GM12864 (cell line): ENCODE results near the gene DPP9.

Experiments used
- DNase-seq: peaks from one replicate; pipeline ENCODE4 v3.0.0-alpha.2; 2011; ENCODE audit warnings: low read depth
- H3K4me3 ChIP-seq: 2 replicates; pipeline ENCODE4 v1.5.1; 2011; ENCODE audit warnings: mild to moderate bottlenecking, low read depth, low read length, control low read depth
- TF ChIP-seq, protein P1 (sequence below): IDR thresholded peaks from 2 replicates; pipeline ENCODE4 v1.5.1; 2011; ENCODE audit warnings: low read depth, mild to moderate bottlenecking, moderate library complexity, low read length, control low read depth, inconsistent platforms; ENCODE audit errors: missing control alignments

The DPP9 gene

DNA sequence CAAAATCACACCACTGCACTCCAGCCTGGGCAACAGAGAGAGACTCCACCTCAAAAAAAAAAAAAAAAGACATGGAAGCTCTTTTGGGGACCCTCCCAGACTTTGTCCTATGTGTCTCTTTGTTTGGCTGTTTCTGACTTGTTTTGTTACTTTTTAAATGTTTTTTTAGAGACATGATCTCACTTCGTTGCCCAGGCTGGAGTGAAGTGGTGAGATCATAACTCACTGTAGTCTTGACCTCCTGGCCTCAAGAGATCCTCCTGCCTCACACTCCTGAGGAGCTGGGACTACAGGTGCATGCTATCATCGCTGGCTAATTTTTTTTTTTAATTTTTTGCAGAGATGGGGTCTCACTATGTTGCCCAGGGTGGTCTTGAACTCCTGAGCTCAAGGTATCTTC is 16.4 kb upstream of the DPP9 start:
- H3K4me3 ChIP-seq = no peak overlapping the region
- DNase-seq = no peak
- TF ChIP-seq, protein P1, sequence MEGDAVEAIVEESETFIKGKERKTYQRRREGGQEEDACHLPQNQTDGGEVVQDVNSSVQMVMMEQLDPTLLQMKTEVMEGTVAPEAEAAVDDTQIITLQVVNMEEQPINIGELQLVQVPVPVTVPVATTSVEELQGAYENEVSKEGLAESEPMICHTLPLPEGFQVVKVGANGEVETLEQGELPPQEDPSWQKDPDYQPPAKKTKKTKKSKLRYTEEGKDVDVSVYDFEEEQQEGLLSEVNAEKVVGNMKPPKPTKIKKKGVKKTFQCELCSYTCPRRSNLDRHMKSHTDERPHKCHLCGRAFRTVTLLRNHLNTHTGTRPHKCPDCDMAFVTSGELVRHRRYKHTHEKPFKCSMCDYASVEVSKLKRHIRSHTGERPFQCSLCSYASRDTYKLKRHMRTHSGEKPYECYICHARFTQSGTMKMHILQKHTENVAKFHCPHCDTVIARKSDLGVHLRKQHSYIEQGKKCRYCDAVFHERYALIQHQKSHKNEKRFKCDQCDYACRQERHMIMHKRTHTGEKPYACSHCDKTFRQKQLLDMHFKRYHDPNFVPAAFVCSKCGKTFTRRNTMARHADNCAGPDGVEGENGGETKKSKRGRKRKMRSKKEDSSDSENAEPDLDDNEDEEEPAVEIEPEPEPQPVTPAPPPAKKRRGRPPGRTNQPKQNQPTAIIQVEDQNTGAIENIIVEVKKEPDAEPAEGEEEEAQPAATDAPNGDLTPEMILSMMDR = no peak

DNA sequence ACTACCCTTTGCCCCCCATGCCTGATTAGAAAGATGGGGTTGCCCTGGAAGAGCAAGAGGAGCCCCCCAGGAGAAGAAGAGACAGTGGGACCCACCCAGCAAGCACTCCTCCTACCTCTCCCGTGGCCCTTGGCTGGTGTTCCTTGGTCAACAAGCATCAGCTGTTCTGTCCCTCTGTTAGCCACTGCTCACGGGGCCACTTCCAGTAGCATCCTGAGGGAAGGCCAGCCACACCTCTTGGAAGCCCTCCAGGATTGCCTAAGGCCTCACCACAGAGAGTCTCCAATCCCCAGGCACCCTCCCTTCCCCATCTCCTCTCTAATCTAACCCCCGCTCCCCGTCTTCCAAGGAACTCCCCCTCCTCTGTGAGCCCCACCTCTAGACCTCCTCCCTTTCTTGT is 15.1 kb upstream of the DPP9 start:
- TF ChIP-seq, protein P1 = no peak
- no peak overlapping the region for H3K4me3 ChIP-seq
- no peak for DNase-seq

DNA sequence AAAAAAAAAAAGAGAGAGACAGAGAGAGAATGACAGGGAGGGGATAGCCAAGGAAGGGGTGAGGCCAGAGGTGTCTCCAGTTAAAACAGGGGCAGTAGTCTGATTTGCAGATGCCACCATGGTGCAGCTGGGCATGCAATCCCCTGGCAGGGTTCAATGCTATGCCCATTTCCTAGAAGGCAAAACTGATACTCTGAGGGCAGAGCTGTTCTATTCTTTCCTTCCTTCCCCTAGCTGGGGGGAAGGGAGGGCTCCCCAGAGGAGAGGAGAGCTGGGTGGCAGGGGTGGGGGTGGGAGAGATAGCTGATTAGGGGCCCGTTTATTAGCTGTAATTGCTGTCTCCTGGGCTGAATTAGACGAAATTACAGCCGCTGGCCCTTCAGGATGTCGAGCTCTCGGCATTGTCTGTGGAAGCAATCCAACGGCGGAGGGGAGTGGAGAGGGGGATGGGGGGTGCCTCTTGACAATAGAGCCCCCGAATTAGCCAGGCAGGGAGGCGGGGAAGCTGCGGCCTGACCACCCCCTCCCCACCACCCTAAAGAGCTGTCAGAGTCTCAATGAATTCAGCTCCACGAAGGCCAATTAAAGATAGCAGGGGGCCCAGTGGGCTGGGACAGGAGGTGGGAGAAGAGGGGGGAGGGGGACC is 14.4 kb upstream of the DPP9 start:
- TF ChIP-seq, protein P1 = no peak
- DNase-seq = no peak
- H3K4me3 ChIP-seq = no peak overlapping the region

DNA sequence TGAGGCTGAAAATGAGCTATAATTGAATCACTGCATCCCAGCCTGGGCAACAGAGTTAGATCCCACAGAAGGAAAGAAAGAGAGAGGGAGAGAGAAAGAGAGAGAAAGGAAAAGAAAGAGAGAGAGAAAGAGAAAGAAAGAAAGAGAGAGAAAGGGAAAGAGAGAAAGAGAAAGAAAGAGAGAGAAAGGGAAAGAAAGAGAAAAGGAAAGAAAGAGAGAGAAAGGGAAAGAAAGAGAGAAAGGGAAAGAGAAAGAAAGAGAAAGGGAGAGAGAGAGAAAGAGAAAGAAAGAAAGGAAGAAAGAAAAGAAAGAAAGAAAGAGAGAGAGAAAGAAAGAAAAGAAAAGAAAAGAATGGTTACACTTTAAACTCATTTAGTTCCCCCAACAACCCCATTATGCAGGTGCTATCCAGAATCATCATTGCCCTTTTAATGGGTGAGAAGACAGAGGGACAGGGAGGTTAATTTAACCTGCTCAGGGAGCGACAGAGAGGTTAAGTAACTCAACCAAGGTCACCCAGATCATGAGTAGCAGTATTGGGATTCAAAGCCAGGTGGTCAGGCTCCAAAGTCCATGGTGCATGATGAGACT is 10.2 kb upstream of the DPP9 start:
- no peak for DNase-seq

DNA sequence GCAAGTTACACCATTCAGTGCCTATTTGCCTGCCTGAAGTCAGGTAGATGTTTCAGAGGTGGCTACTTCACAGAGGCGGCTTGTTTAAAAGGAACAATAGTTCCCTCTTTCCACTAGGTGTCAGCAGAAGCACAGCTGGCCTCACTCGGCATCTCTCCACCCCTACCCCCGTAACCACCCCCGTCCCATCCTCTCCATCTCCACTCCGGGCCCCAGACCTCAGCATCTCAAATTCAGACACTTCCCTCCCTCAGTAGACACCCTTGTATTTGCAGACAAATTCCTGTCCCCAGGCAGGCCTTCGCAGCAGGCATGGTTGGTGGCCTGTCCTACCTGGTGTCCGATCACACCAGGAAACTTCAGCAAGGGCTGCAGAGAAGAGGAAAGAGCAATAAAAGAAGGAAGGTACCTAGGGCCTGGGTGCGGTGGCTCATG is 9.1 kb upstream of the DPP9 start:
- TF ChIP-seq, protein P1 = peak; percentile 90
- no peak for DNase-seq
- no peak overlapping the region for H3K4me3 ChIP-seq

More for the DNA sequence above, 10.2 kb upstream of the DPP9 start:
- no peak overlapping the region for H3K4me3 ChIP-seq
- TF ChIP-seq, protein P1 = no peak

DNA sequence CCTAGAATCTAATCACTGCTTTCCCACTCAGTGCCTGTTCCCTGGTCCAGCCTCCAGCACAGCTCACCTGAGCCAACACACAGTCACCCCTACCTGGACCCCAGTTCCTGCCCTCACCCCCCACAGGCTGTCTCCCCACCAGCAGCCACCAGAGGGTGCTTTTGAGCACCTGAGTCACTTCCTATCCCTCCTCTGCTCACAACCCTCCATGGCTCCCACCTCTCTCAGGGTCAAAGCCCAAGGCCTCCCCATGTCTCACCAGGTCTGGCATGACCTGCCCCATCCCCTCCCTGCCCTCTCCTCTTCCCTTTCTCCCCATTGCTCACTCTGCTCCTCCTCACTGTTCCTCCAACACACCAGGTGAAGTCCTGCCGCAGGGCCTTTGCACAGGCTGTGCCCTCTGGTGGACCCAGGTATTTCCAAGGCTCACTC is 7.1 kb upstream of the DPP9 start:
- TF ChIP-seq, protein P1 = peak; percentile 79
- DNase-seq = no peak
- no peak overlapping the region for H3K4me3 ChIP-seq

DNA sequence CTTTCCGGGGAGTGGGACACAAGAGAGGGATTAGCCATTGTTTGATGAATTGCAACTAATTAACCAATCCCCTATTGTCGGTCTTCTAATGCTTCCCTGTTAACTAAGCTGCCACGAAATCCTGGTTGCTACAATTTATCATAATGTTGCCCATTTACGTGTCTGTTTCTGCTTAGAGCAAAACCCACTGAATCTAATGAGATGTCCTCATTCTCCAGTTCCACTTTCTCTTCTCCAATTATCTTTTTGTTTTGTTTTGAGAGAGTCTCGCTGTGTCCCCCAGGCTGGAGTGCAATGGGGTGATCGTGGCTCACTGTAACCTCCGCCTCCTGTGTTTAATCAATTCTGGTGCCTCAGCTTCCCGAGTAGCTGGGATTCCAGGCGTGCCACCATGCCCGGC is 5.2 kb upstream of the DPP9 start:
- TF ChIP-seq, protein P1 = no peak
- H3K4me3 ChIP-seq = no peak overlapping the region
- no peak for DNase-seq
